Cardiac fibroblast (primary cell): ENCODE measurements around the gene FH.
A peak's percentile ranks its signal among the peaks of the same experiment; 100 is the strongest.

Source experiments
- DNase-seq, 2 donors: peaks; one replicate each; pipeline versions ENCODE4 v3.0.0 to v3.0.0-alpha.2; 2010; ENCODE audit warnings: low read depth in 2 of 2
- H3K4me3 ChIP-seq, 2 donors: replicated peaks in 1 of 2; 1 replicate in 1 of 2; 2 replicates in 1 of 2; pipeline ENCODE4 v1.5.1; 2011; ENCODE audit warnings: low read depth in 2 of 2, low read length in 2 of 2, mild to moderate bottlenecking in 2 of 2, moderate library complexity in 1 of 2
- TF ChIP-seq, protein P1 (sequence below): IDR thresholded peaks from one replicate; pipeline ENCODE4 v1.5.1; 2011; ENCODE audit warnings: low read depth, mild to moderate bottlenecking, low read length, inconsistent platforms

Gene FH

DNA sequence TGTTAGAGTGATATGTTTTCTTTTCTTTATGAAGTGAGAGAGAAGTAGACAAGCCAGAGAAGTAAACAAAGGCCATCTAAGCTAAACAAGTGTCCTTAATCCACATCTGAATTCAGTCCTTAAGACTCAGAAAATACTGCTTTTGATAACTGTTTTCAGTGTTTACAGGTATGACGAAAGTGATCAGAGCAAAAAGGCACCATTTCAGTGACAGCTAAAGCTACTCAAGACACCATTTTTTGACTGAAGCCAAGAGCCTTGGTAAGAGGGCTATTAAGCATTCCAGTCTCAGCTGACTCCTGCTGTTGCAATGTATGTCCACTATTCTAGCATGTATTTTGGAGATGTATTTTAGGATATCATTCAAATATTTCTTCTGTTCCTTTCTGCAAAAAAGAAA lies 16.7 kb upstream of the FH start:
- TF ChIP-seq, protein P1, sequence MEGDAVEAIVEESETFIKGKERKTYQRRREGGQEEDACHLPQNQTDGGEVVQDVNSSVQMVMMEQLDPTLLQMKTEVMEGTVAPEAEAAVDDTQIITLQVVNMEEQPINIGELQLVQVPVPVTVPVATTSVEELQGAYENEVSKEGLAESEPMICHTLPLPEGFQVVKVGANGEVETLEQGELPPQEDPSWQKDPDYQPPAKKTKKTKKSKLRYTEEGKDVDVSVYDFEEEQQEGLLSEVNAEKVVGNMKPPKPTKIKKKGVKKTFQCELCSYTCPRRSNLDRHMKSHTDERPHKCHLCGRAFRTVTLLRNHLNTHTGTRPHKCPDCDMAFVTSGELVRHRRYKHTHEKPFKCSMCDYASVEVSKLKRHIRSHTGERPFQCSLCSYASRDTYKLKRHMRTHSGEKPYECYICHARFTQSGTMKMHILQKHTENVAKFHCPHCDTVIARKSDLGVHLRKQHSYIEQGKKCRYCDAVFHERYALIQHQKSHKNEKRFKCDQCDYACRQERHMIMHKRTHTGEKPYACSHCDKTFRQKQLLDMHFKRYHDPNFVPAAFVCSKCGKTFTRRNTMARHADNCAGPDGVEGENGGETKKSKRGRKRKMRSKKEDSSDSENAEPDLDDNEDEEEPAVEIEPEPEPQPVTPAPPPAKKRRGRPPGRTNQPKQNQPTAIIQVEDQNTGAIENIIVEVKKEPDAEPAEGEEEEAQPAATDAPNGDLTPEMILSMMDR: no peak
- DNase-seq: no peak
- H3K4me3 ChIP-seq: no peak overlapping the region

GRCh38 chr1:241533326-241534115 lies 14.0 kb upstream of the FH start:
- no peak for DNase-seq
- TF ChIP-seq, protein P1: no peak
- no peak overlapping the region for H3K4me3 ChIP-seq

DNA sequence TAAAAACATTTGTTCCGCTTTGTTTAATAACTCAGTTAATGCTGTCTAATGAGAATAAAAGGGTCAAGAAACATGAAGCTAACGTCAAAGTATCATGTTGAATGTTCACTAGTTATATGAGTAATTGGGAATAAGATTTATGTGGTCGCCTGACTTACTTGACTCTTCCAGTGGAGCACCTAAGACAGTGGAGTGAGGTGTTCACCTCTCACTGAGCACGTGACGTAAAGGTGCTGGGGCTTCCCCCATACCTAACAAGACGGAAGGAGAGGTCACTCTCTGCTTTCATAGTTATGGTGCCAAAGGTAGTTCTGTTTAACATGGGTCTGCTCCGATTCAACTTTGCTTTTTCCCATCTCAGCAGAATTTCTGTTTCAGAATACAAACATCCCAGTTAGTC lies 13.3 kb upstream of the FH start:
- no peak overlapping the region for H3K4me3 ChIP-seq
- TF ChIP-seq, protein P1: no peak
- DNase-seq: no peak

DNA sequence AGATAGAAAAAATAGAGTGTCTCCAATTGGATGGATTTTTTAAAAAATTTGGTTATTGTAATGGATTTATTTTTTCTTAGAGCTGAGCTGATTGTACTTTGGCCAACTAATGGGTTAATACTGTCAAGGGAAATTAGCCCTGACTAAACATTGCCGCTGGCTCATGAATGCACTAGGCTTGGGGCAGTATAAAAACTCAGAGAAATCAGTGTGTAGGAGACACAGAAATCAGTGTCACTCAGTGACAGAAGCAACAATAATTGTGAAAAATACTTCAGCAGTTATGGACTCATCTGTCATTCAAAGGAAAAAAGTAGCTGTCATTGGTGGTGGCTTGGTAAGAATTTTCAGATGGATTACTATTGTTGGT lies 12.6 kb upstream of the FH start, which contains the start of gene KMO:
Gene KMO (plus strand): TSS at position 217 of the 370 bp plus-strand sequence. CDS start 67 bp downstream, at position 284.
- DNase-seq: peak; percentile 15 to 42
- H3K4me3 ChIP-seq: peak within 1 kb of the TSS; percentile 42 to 56
- TF ChIP-seq, protein P1: no peak

- TF ChIP-seq, protein P1: peak; percentile 41
- H3K4me3 ChIP-seq: peak overlapping the region; percentile 42 to 56
- DNase-seq: peak; percentile 81 to 90
Observed at GRCh38 chr1:241531195-241532161, 11.9 kb upstream of the FH start.

DNA sequence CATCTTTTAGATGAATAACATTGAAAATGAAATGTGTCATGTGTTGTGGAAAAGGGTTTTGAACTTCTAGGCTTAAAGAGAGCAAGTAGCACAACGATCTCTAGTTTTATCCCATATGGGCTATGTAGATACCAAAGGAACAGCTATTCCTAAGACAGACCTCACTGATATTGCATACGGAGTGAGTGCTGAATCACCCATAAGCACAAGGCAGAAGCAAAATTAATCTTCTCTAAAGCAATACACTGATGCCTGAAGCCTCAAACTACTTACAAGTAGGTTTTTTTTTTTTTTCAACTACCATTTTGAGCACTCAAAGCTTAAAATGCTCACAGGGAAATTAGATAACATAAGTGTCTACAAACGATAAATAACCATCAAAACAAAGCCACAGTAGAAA lies 7.6 kb upstream of the FH start:
- TF ChIP-seq, protein P1: no peak
- DNase-seq: no peak
- H3K4me3 ChIP-seq: no peak overlapping the region
